ENCODE results near the gene JARID2. TPM values are rescaled to one million over a fixed set of nuclear protein-coding genes. Genes with fewer than 3 reads are reported as not detected.

JARID2 gene
- total and polyA plus RNA-seq, 2 of the 4 experiments (the other 2 are of a cell fraction), result 9.6 to 12.9 TPM

DNA sequence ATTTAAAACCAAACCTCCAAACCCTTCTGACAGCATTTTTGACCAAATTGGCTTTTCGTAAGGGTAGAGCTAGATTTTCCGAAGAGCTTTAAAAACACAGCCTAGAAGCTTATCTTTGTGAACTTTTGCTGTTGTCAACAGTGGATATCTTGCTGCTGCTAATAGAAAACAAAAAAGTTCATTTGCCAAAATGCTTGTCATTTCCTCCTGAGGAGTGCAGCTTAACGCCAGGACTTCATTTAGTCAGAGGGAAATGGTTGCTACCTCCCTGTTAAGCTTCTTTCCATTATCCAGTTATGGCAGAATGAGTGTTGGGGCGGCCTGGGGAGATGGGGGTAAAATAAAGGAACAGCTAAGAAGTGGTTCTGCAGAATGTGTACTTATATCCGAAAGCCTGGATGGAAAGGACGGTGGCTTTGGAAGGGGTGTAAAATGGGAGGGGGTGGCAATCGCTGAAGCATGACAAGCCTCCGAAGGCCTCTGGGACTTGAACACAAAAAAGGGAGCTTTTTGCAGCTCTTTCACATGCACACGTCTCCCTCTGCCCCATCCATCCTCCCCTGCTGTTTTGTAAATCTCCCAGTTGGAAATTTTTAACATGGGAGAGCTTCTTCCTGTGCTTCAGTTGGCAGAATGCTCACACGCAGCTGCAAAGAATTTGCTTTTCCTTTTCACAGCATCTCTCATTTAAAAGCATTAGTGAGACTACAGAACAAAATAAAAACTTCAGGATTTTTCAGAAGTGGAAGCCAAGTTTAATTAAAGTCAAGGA lies 22.5 kb downstream of the JARID2 start:
- in situ Hi-C loops (cut with MboI; ENCODE audit: low sequenced_read_pairs) (loop anchor here (25.0 kb wide), 1 partner anchor 344 kb away; no protein-coding TSS in a partner anchor), intact Hi-C loops (cut with micrococcal nuclease) (no loop called here), dilution Hi-C loops (cut with HindIII; ENCODE audit: low sequenced_read_pairs, unreplicated experiment) (no loop called here)
- no CpG with 5 or more reads among the region's 10 CpGs for WGBS, 2 experiments (ENCODE audit: extremely low coverage in 2 of 2, insufficient read length in 1 of 2)
- Histone ChIP-seq H3K9me1 (ENCODE audit: insufficient read depth, low read length) (peaks cover 14% of the 10 kb centered on the region), H2BK5ac (ENCODE audit: low read depth, low read length, poor library complexity, severe bottlenecking) (no peak overlapping the region), H3K4ac (ENCODE audit: low read depth, low read length) (no peak overlapping the region; the same call in 1 of the 2 replicates), H4K8ac (ENCODE audit: low read depth in 2 of 2, low read length in 2 of 2) (no peak overlapping the region), H2BK20ac (ENCODE audit: low read depth, low read length) (no peak overlapping the region), H3K9me3 (ENCODE audit: control insufficient read depth, insufficient read depth, low read length) (no peaks in the 10 kb centered on the region), H4K5ac (ENCODE audit: low read depth, low read length) (no peak overlapping the region), H3K23ac (ENCODE audit: low read depth, low read length) (no peak overlapping the region), H3K79me1 (ENCODE audit: low read depth in 1 of 2, low read length in 2 of 2) (peaks cover 31 to 90% of the 10 kb centered on the region in 2 experiments), H3K18ac (ENCODE audit: low read depth, low read length) (no peak overlapping the region), H4K91ac (ENCODE audit: insufficient read depth, low read depth, low read length) (no peak overlapping the region), H3K4me2 (ENCODE audit: low read depth, low read length) (no peak overlapping the region; the same call in 1 of the 2 replicates), H3K4me1 (ENCODE audit: control insufficient read depth, insufficient read depth, low read length) (peaks cover 21% of the 10 kb centered on the region), H4K20me1 (ENCODE audit: insufficient read depth, low read length) (peaks cover 93% of the 10 kb centered on the region), H3K14ac (replicated peaks; ENCODE audit: low read depth, low read length) (no peak overlapping the region), H3K27ac (ENCODE audit: insufficient read depth, low read length) (no peak overlapping the region), H2AFZ (replicated peaks; ENCODE audit: low read length, poor library complexity) (no peak overlapping the region), H3K27me3 (ENCODE audit: control insufficient read depth, insufficient read depth, low read length) (no peaks in the 10 kb centered on the region), H2BK120ac (ENCODE audit: low read depth, low read length) (no peak overlapping the region), H3K4me3 (ENCODE audit: insufficient read depth, low read depth, low read length) (no peak overlapping the region), H3K36me3 (ENCODE audit: control insufficient read depth, insufficient read depth, low read length) (no peaks in the 10 kb centered on the region), H2AK9ac (replicated peaks; ENCODE audit: low read depth, low read length, poor library complexity) (no peak overlapping the region), H3K9ac (ENCODE audit: low read depth, low read length) (no peak overlapping the region), H2AK5ac (ENCODE audit: low read depth, low read length) (no peak overlapping the region), H2BK15ac (ENCODE audit: low read depth, low read length) (no peak overlapping the region), H3K56ac (ENCODE audit: extremely low read depth, insufficient read depth, low read length) (no peak overlapping the region)
- ChIA-PET CTCF (interaction anchor here (1.2 kb wide), 1 partner anchor 122 kb away, joined by 3 read pairs; no protein-coding TSS in a partner anchor), POLR2A (ENCODE audit: unreplicated experiment) (no interaction called here)
- no peak for ATAC-seq (ENCODE audit: low read depth)
- no peak for DNase-seq
- no TSS peak for BruUV-seq (replicated peaks)
- TF ChIP-seq BHLHE40 (IDR thresholded peaks at IDR 0.05; ENCODE audit: low read depth, low read length) (no peak), MAZ (IDR thresholded peaks at IDR 0.05; ENCODE audit: borderline replicate concordance, low read depth, low read length) (no peak), RFX5 (IDR thresholded peaks at IDR 0.05; ENCODE audit: low read depth, low read length) (no peak), CEBPB (IDR thresholded peaks at IDR 0.05; ENCODE audit: low read depth, low read length) (no peak), SMC3 (IDR thresholded peaks at IDR 0.05; ENCODE audit: low read depth, low read length) (no peak), NFE2L2 (IDR thresholded peaks at IDR 0.05; ENCODE audit: low read depth, low read length) (no peak), MAFK (IDR thresholded peaks at IDR 0.05; ENCODE audit: low read depth, low read length) (no peak), RCOR1 (IDR thresholded peaks at IDR 0.05; ENCODE audit: insufficient replicate concordance, low read length) (no peak)
- TF ChIP-seq, protein P1, sequence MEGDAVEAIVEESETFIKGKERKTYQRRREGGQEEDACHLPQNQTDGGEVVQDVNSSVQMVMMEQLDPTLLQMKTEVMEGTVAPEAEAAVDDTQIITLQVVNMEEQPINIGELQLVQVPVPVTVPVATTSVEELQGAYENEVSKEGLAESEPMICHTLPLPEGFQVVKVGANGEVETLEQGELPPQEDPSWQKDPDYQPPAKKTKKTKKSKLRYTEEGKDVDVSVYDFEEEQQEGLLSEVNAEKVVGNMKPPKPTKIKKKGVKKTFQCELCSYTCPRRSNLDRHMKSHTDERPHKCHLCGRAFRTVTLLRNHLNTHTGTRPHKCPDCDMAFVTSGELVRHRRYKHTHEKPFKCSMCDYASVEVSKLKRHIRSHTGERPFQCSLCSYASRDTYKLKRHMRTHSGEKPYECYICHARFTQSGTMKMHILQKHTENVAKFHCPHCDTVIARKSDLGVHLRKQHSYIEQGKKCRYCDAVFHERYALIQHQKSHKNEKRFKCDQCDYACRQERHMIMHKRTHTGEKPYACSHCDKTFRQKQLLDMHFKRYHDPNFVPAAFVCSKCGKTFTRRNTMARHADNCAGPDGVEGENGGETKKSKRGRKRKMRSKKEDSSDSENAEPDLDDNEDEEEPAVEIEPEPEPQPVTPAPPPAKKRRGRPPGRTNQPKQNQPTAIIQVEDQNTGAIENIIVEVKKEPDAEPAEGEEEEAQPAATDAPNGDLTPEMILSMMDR (conservative IDR thresholded peaks at IDR 0.05; ENCODE audit: low read depth, low read length), result no peak
- TF ChIP-seq, protein P2, sequence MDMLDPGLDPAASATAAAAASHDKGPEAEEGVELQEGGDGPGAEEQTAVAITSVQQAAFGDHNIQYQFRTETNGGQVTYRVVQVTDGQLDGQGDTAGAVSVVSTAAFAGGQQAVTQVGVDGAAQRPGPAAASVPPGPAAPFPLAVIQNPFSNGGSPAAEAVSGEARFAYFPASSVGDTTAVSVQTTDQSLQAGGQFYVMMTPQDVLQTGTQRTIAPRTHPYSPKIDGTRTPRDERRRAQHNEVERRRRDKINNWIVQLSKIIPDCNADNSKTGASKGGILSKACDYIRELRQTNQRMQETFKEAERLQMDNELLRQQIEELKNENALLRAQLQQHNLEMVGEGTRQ (IDR thresholded peaks at IDR 0.05; ENCODE audit: low read depth, low read length), result no peak
